Muscle of back (tissue), 11 donors: ENCODE data around the gene ACER3. TPM values are rescaled to one million over a fixed set of nuclear protein-coding genes. Genes with fewer than 3 reads are reported as not detected.
"Not testable (repeated sequence)": the region's sequence is repeated elsewhere in the genome, so short reads cannot be mapped to it uniquely, and the experiment has no call there.

Experiments
- DNase-seq, 3 donors: peaks; one replicate each; pipeline versions ENCODE4 v3.0.0 to v3.0.0-alpha.2; 2013
- polyA plus RNA-seq, 10 donors: library from polyadenylated mRNA; unstranded; fragments of 120-200 nt; gene quantifications; one replicate each; pipeline ENCODE4 v1.2.1, GENCODE V29; 2013; ENCODE audit not compliant: insufficient read length in 10 of 10

ACER3 gene
- polyA plus RNA-seq, 10 donors: 4.6 to 10.3 (median 8.0) TPM

GRCh38 chr11:77056814-77057402, 196.2 kb downstream of the ACER3 start:
- no peak for DNase-seq

GRCh38 chr11:77057938-77058474, 197.3 kb downstream of the ACER3 start:
- no peak for DNase-seq

GRCh38 chr11:77058900-77059299, 198.2 kb downstream of the ACER3 start:
- no peak for DNase-seq

- no peak for DNase-seq
These were observed 199.1 kb downstream of the ACER3 start for GRCh38 chr11:77059806-77060205.

- DNase-seq: no peak
These were observed 199.5 kb downstream of the ACER3 start for GRCh38 chr11:77060234-77060633.

- not testable (repeated sequence) for DNase-seq
These were observed 200.5 kb downstream of the ACER3 start for GRCh38 chr11:77061258-77061657.

- no peak for DNase-seq
These were observed 202.2 kb downstream of the ACER3 start for GRCh38 chr11:77062924-77063323.

- no peak for DNase-seq
These were observed 202.7 kb downstream of the ACER3 start for GRCh38 chr11:77063407-77063806.

- no peak for DNase-seq
These were observed 203.1 kb downstream of the ACER3 start for GRCh38 chr11:77063861-77064260.

GRCh38 chr11:77064648-77065217, 204.0 kb downstream of the ACER3 start:
- no peak for DNase-seq

- DNase-seq: peak in 2 of 3 donors; percentile 13 to 44
These were observed 205.1 kb downstream of the ACER3 start for GRCh38 chr11:77065878-77066228.

- DNase-seq: peak; percentile 95 to 98 (median 96)
These were observed 205.7 kb downstream of the ACER3 start, which contains the start of gene CAPN5 for GRCh38 chr11:77066229-77067042. CAPN5 (plus strand) TSS chr11:77066971; CDS start chr11:77084887, 17,916 bp downstream.

GRCh38 chr11:77067861-77068443, 207.2 kb downstream of the ACER3 start:
- no peak for DNase-seq

- no peak for DNase-seq
These were observed 208.0 kb downstream of the ACER3 start for GRCh38 chr11:77068457-77069335.

- no peak for DNase-seq
These were observed 208.7 kb downstream of the ACER3 start for GRCh38 chr11:77069336-77069968.

- DNase-seq: no peak
These were observed 209.4 kb downstream of the ACER3 start for GRCh38 chr11:77069969-77070582.

- no peak for DNase-seq
These were observed 210.4 kb downstream of the ACER3 start for GRCh38 chr11:77071077-77071476.

GRCh38 chr11:77071671-77072605, 211.2 kb downstream of the ACER3 start:
- DNase-seq: no peak

GRCh38 chr11:77072851-77073327, 212.2 kb downstream of the ACER3 start:
- no peak for DNase-seq
